GM23248 (cell line): ENCODE data around the gene USP34.

ENCODE experiments used
- EZH2 ChIP-seq: fragments of 200-600 bp; sonication (generic); IDR thresholded peaks from 2 replicates; pipeline ENCODE4 v1.6.1; 2018; ENCODE audit warnings: antibody characterized with exemption, mild to moderate bottlenecking; ENCODE audit not compliant: insufficient read depth, poor library complexity, severe bottlenecking
- EZH2phosphoT487 ChIP-seq: fragments of 200-600 bp; sonication (generic); IDR thresholded peaks from 2 replicates; pipeline ENCODE4 v1.6.1; 2018; ENCODE audit warnings: antibody characterized with exemption, moderate library complexity, mild to moderate bottlenecking, low read depth; ENCODE audit not compliant: insufficient read depth

DNA sequence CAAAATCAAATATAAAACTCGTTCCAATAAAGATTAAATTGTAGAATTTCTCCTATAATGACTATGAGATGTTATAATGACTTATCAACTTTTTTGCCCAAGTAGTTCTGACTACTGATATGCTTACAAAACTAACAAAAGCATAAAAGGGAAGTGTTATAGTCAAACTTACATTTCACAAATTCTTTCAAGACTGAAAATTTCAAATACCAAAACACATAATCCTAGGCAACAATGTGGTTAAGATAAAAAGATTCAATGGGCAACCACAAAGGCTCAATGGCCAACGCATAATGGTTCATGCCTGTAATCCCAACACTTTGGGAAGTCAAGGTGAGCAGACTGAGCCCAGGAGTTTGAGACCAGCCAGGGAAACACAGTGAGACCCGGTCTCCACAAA lies 135.7 kb downstream of the USP34 start:
- TF ChIP-seq EZH2phosphoT487 (no peak), EZH2 (no peak)
